ENCODE results near the gene CORIN. TPM values are rescaled to one million over a fixed set of nuclear protein-coding genes. Genes with fewer than 3 reads are reported as not detected.

CORIN gene
- total RNA-seq, 1 experiment from 2014 or later = 3.5 TPM

GRCh38 chr4:47882228-47882627 is 44.4 kb upstream of the CORIN start:
- RAD21 ChIA-PET (ENCODE audit: low non-redundant PET in 1 of 2, low total read pairs in 2 of 2, uncharacterized antibody in 2 of 2, unreplicated experiment in 2 of 2) = no interaction called here
- TF ChIP-seq EZH2 (IDR thresholded peaks at IDR 0.05) (no peak), FOSL1 (IDR thresholded peaks at IDR 0.05; ENCODE audit: low read depth) (no peak), JUND (IDR thresholded peaks at IDR 0.05) (no peak), ATF3 (IDR thresholded peaks at IDR 0.05) (no peak), ZFX (IDR thresholded peaks at IDR 0.05) (no peak), RAD21 (IDR thresholded peaks at IDR 0.05; ENCODE audit: low read depth) (no peak), CEBPB (IDR thresholded peaks at IDR 0.05; ENCODE audit: low read depth) (no peak), SIN3A (IDR thresholded peaks at IDR 0.05; ENCODE audit: low read depth) (no peak), REST (IDR thresholded peaks at IDR 0.05; ENCODE audit: low read depth) (no peak), ZBTB33 (IDR thresholded peaks at IDR 0.05; ENCODE audit: extremely low read depth, insufficient replicate concordance, low read length) (no peak), POLR2AphosphoS5 (IDR thresholded peaks at IDR 0.05; ENCODE audit: low read depth, low read length) (no peak), SRF (IDR thresholded peaks at IDR 0.05; ENCODE audit: low read depth) (no peak), CBX3 (IDR thresholded peaks at IDR 0.05; ENCODE audit: low read depth) (no peak), TCF7L2 (IDR thresholded peaks at IDR 0.05; ENCODE audit: borderline replicate concordance, extremely low read depth, insufficient read depth, insufficient read length) (no peak), EGR1 (IDR thresholded peaks at IDR 0.05; ENCODE audit: low read depth) (no peak), SP1 (IDR thresholded peaks at IDR 0.05; ENCODE audit: low read depth) (no peak), ZNF274 (IDR thresholded peaks at IDR 0.05; ENCODE audit: low read depth, low read length) (no peak), POLR2A (IDR thresholded peaks at IDR 0.05; ENCODE audit: borderline replicate concordance, extremely low read depth, insufficient read depth, insufficient read length) (no peak)
- Histone ChIP-seq H3K79me2 (ENCODE audit: insufficient read depth, low read length) (no peaks in the 10 kb centered on the region), H3K9me2 (ENCODE audit: insufficient read depth) (no peaks in the 10 kb centered on the region), H3K4me1 (ENCODE audit: control insufficient read depth in 1 of 2, insufficient read depth in 2 of 2, low read length in 2 of 2) (no peaks in the 10 kb centered on the region), H3K27me3 (ENCODE audit: insufficient read depth, low read length) (no peaks in the 10 kb centered on the region), H3K36me3 (ENCODE audit: control insufficient read depth in 1 of 2, insufficient read depth in 2 of 2, low read length in 2 of 2) (peaks cover 52 to 60% of the 10 kb centered on the region in 2 experiments), H3K9ac (ENCODE audit: low read length) (no peak overlapping the region), H4K20me1 (ENCODE audit: insufficient read depth) (0 out of 2 replicates have a peak, but pooled peaks cover 6% of the 10 kb centered on the region), H2AFZ (ENCODE audit: low read depth, low read length, poor library complexity, severe bottlenecking) (no peak overlapping the region), H3K4me3 (replicated peaks in 1 of 2; ENCODE audit: low read depth in 1 of 2, low read length in 2 of 2) (no peak overlapping the region), H3K27ac (ENCODE audit: low read depth, low read length) (no peak overlapping the region), H3K9me3 (ENCODE audit: control insufficient read depth in 1 of 2, insufficient read depth in 1 of 2, low read depth in 1 of 2, low read length in 2 of 2) (no peaks in the 10 kb centered on the region), H3K4me2 (ENCODE audit: low read length) (no peak overlapping the region)
- DNase-seq (ENCODE audit: low read depth, low spot score) = no peak
- no TSS peak for BruUV-seq (replicated peaks)
- POLR2A ChIA-PET = no interaction called here
- CTCF ChIA-PET = no interaction called here
- no peak for ATAC-seq
- intact Hi-C loops (cut with micrococcal nuclease) = no loop called here

Data from HCT116 (cell line).